ENCODE measurements around the gene ZNF408. TPM values are rescaled to one million over a fixed set of nuclear protein-coding genes. Genes with fewer than 3 reads are reported as not detected.

The ZNF408 gene
- polyA plus RNA-seq, 1 donor (not counting 4 experiments of a cell fraction or from before 2014, with no cell fraction given): 4.0 TPM

- FAIRE-seq: no peak
- Histone ChIP-seq H3K36me3 (ENCODE audit: control insufficient read depth in 2 of 2, extremely low read depth in 1 of 2, insufficient read depth in 2 of 2, low read length in 2 of 2) (peaks cover 21 to 32% of the 10 kb centered on the region in 2 experiments), H3K4me3 (ENCODE audit: control insufficient read depth in 2 of 3, extremely low read depth in 1 of 3, insufficient read depth in 2 of 3, low read depth in 1 of 3, low read length in 3 of 3) (no peak overlapping the region), H4K20me1 (ENCODE audit: control insufficient read depth, extremely low read depth, insufficient read depth, low read length) (no peaks in the 10 kb centered on the region), H3K27ac (ENCODE audit: control insufficient read depth, insufficient read depth, low read length) (no peak overlapping the region), H3K4me1 (ENCODE audit: control insufficient read depth, extremely low read depth, insufficient read depth, low read length) (peaks cover 8% of the 10 kb centered on the region), H3K27me3 (ENCODE audit: control insufficient read depth, extremely low read depth, insufficient read depth, low read length) (no peaks in the 10 kb centered on the region), H3K4me2 (ENCODE audit: control insufficient read depth, extremely low read depth, insufficient read depth, low read depth, low read length) (no peak overlapping the region), H3K9ac (ENCODE audit: control insufficient read depth, extremely low read depth, insufficient read depth, low read length) (no peak overlapping the region), H3K9me3 (ENCODE audit: control insufficient read depth, low read depth, low read length) (no peaks in the 10 kb centered on the region), H2AFZ (ENCODE audit: control insufficient read depth, low read length) (no peak overlapping the region), H3K79me2 (ENCODE audit: control insufficient read depth, insufficient read depth, low read length) (peaks cover 30% of the 10 kb centered on the region), H3K9me1 (ENCODE audit: control insufficient read depth, extremely low read depth, insufficient read depth, low read length) (no peaks in the 10 kb centered on the region)
- TF ChIP-seq EZH2 (IDR thresholded peaks at IDR 0.05; ENCODE audit: low read length): no peak
- TF ChIP-seq CTCF (optimal IDR thresholded peaks at IDR 0.05 in 1 of 3, IDR thresholded peaks at IDR 0.05 in 1 of 3, conservative IDR thresholded peaks at IDR 0.05 in 1 of 3; ENCODE audit: extremely low read depth in 1 of 3, insufficient read depth in 2 of 3, low read length in 3 of 3): no peak
- dilution Hi-C loops (cut with MboI; ENCODE audit: extremely low pct_ligation_motif_present, low sequenced_read_pairs): no loop called here
- DNase-seq (ENCODE audit: low read depth, low spot score): no peak
Observed at GRCh38 chr11:46695345-46696211, 5.3 kb upstream of the ZNF408 start.

GRCh38 chr11:46696212-46696558 lies 4.6 kb upstream of the ZNF408 start:
- dilution Hi-C loops (cut with MboI; ENCODE audit: extremely low pct_ligation_motif_present, low sequenced_read_pairs): no loop called here
- no peaks in the 10 kb centered on the region for H3K9me3 ChIP-seq (ENCODE audit: control insufficient read depth, low read depth, low read length)
- FAIRE-seq: no peak
- no peak overlapping the region for H3K4me3 ChIP-seq (ENCODE audit: control insufficient read depth in 2 of 3, extremely low read depth in 1 of 3, insufficient read depth in 2 of 3, low read depth in 1 of 3, low read length in 3 of 3)
- H3K27ac ChIP-seq (ENCODE audit: control insufficient read depth, insufficient read depth, low read length): no peak overlapping the region
- DNase-seq (ENCODE audit: low read depth, low spot score): no peak
- peaks cover 33% of the 10 kb centered on the region for H3K79me2 ChIP-seq (ENCODE audit: control insufficient read depth, insufficient read depth, low read length)
- H3K9ac ChIP-seq (ENCODE audit: control insufficient read depth, extremely low read depth, insufficient read depth, low read length): no peak overlapping the region
- H3K36me3 ChIP-seq (ENCODE audit: control insufficient read depth in 2 of 2, extremely low read depth in 1 of 2, insufficient read depth in 2 of 2, low read length in 2 of 2): peaks cover 21 to 32% of the 10 kb centered on the region in 2 experiments
- no peak overlapping the region for H2AFZ ChIP-seq (ENCODE audit: control insufficient read depth, low read length)
- no peaks in the 10 kb centered on the region for H4K20me1 ChIP-seq (ENCODE audit: control insufficient read depth, extremely low read depth, insufficient read depth, low read length)
- no peaks in the 10 kb centered on the region for H3K27me3 ChIP-seq (ENCODE audit: control insufficient read depth, extremely low read depth, insufficient read depth, low read length)
- no peak overlapping the region for H3K4me2 ChIP-seq (ENCODE audit: control insufficient read depth, extremely low read depth, insufficient read depth, low read depth, low read length)
- H3K9me1 ChIP-seq (ENCODE audit: control insufficient read depth, extremely low read depth, insufficient read depth, low read length): no peaks in the 10 kb centered on the region
- no peak for TF ChIP-seq EZH2 (IDR thresholded peaks at IDR 0.05; ENCODE audit: low read length)
- TF ChIP-seq CTCF (optimal IDR thresholded peaks at IDR 0.05 in 1 of 3, IDR thresholded peaks at IDR 0.05 in 1 of 3, conservative IDR thresholded peaks at IDR 0.05 in 1 of 3; ENCODE audit: extremely low read depth in 1 of 3, insufficient read depth in 2 of 3, low read length in 3 of 3): no peak
- H3K4me1 ChIP-seq (ENCODE audit: control insufficient read depth, extremely low read depth, insufficient read depth, low read length): peaks cover 8% of the 10 kb centered on the region

Data from keratinocyte (primary cell).